SJSA1 (cell line): ENCODE measurements around the gene CYB5R3. TPM values are rescaled to one million over a fixed set of nuclear protein-coding genes. Genes with fewer than 3 reads are reported as not detected.
A peak's percentile ranks its signal among the peaks of the same experiment; 100 is the strongest.

Experiments used
- DNase-seq, 2 experiments: peaks; one replicate each; pipeline ENCODE4 v3.0.0-alpha.2; 2015 to 2020; ENCODE audit warnings: low spot score in 2 of 2, low read depth in 1 of 2
- H3K27ac ChIP-seq: fragments of 250-450 bp; sonication (Bioruptor Pico); 2 replicates; pipeline ENCODE4 v1.5.1; 2020; ENCODE audit warnings: mild to moderate bottlenecking, moderate library complexity
- H3K27me3 ChIP-seq: fragments of 250-450 bp; sonication (Bioruptor Pico); replicated peaks from 2 replicates; pipeline ENCODE4 v1.5.1; 2020; ENCODE audit warnings: mild to moderate bottlenecking, moderate library complexity
- H3K36me3 ChIP-seq: fragments of 250-450 bp; sonication (Bioruptor Pico); 2 replicates; pipeline ENCODE4 v1.5.1; 2020; ENCODE audit warnings: mild to moderate bottlenecking
- H3K4me1 ChIP-seq: fragments of 250-450 bp; sonication (Bioruptor Pico); replicated peaks from 2 replicates; pipeline ENCODE4 v1.6.1; 2021; ENCODE audit warnings: mild to moderate bottlenecking
- H3K4me3 ChIP-seq: fragments of 250-450 bp; sonication (Bioruptor Pico); 2 replicates; pipeline ENCODE4 v1.5.1; 2020; ENCODE audit warnings: mild to moderate bottlenecking
- H3K9me3 ChIP-seq: fragments of 250-450 bp; sonication (Bioruptor Pico); replicated peaks from 2 replicates; pipeline ENCODE4 v1.5.1; 2020; ENCODE audit warnings: mild to moderate bottlenecking
- total RNA-seq: library from RNA; depleted of rRNA; stranded (reverse); fragments of >200 nt; shearing (Covaris generic); gene quantifications from 2 replicates; pipeline ENCODE4 v1.2.3, GENCODE V29; 2014; rRNA removed

Gene CYB5R3
- 91.3 and 149 TPM in 2 replicates for total RNA-seq

- H3K9me3 ChIP-seq = 0 out of 2 replicates have a peak, but pooled peaks cover 4% of the 10 kb centered on the region
- peaks cover 32% of the 10 kb centered on the region for H3K36me3 ChIP-seq
- H3K4me1 ChIP-seq = peaks cover 49% of the 10 kb centered on the region
- peak; percentile 78 to 90 for DNase-seq
- H3K27me3 ChIP-seq = no peaks in the 10 kb centered on the region
- peak within 1 kb of the TSS; percentile 83 for H3K27ac ChIP-seq
- peak within 1 kb of the TSS; percentile 97 for H3K4me3 ChIP-seq
These were observed at the start of gene CYB5R3 for GRCh38 chr22:42649246-42650099. Gene CYB5R3 (minus strand): TSS chr22:42649392. CDS start chr22:42649315, 77 bp downstream.

- no peaks in the 10 kb centered on the region for H3K9me3 ChIP-seq
These were observed 48.4 kb upstream of the CYB5R3 start for GRCh38 chr22:42697542-42698013.

GRCh38 chr22:42696331-42696967 is 47.3 kb upstream of the CYB5R3 start:
- H3K27ac ChIP-seq = no peak overlapping the region
- H3K27me3 ChIP-seq = no peaks in the 10 kb centered on the region
- no peak for DNase-seq
- H3K4me3 ChIP-seq = no peak overlapping the region
- H3K9me3 ChIP-seq = no peaks in the 10 kb centered on the region
- H3K4me1 ChIP-seq = peaks cover 39% of the 10 kb centered on the region
- H3K36me3 ChIP-seq = peaks cover 8% of the 10 kb centered on the region; the same call in 1 of the 2 replicates

More at GRCh38 chr22:42697542-42698013, 48.4 kb upstream of the CYB5R3 start:
- Histone ChIP-seq H3K4me1 (peaks cover 39% of the 10 kb centered on the region), H3K27me3 (no peaks in the 10 kb centered on the region), H3K36me3 (peaks cover 8% of the 10 kb centered on the region; the same call in 1 of the 2 replicates), H3K4me3 (no peak overlapping the region), H3K27ac (peak overlapping the region; percentile 70)
- peak; percentile 80 to 92 for DNase-seq

- no peak for DNase-seq
- no peak overlapping the region for H3K27ac ChIP-seq
- H3K9me3 ChIP-seq = no peaks in the 10 kb centered on the region
- peaks cover 8% of the 10 kb centered on the region; the same call in 1 of the 2 replicates for H3K36me3 ChIP-seq
- no peaks in the 10 kb centered on the region for H3K27me3 ChIP-seq
- H3K4me3 ChIP-seq = no peak overlapping the region
- peaks cover 35% of the 10 kb centered on the region for H3K4me1 ChIP-seq
These were observed 46.1 kb upstream of the CYB5R3 start for GRCh38 chr22:42695294-42695693.

- Histone ChIP-seq H3K4me1 (peaks cover 22% of the 10 kb centered on the region), H3K27me3 (no peaks in the 10 kb centered on the region), H3K4me3 (no peak overlapping the region), H3K36me3 (peaks cover 11% of the 10 kb centered on the region; the same call in 1 of the 2 replicates), H3K9me3 (no peaks in the 10 kb centered on the region), H3K27ac (no peak overlapping the region)
- no peak for DNase-seq
These were observed 44.8 kb upstream of the CYB5R3 start for GRCh38 chr22:42693763-42694683.

- DNase-seq = no peak
- Histone ChIP-seq H3K4me3 (no peak overlapping the region), H3K27ac (no peak overlapping the region), H3K27me3 (no peaks in the 10 kb centered on the region), H3K9me3 (no peaks in the 10 kb centered on the region), H3K36me3 (peaks cover 11% of the 10 kb centered on the region; the same call in 1 of the 2 replicates), H3K4me1 (peaks cover 22% of the 10 kb centered on the region)
These were observed 44.0 kb upstream of the CYB5R3 start for GRCh38 chr22:42693055-42693762.

GRCh38 chr22:42692239-42693054 is 43.3 kb upstream of the CYB5R3 start:
- Histone ChIP-seq H3K9me3 (no peaks in the 10 kb centered on the region), H3K27me3 (no peaks in the 10 kb centered on the region), H3K36me3 (peaks cover 11% of the 10 kb centered on the region; the same call in 1 of the 2 replicates), H3K27ac (no peak overlapping the region), H3K4me1 (peaks cover 18% of the 10 kb centered on the region), H3K4me3 (no peak overlapping the region)
- DNase-seq = no peak

- Histone ChIP-seq H3K9me3 (no peaks in the 10 kb centered on the region), H3K36me3 (peaks cover 11% of the 10 kb centered on the region; the same call in 1 of the 2 replicates), H3K4me1 (peaks cover 21% of the 10 kb centered on the region), H3K4me3 (no peak overlapping the region), H3K27ac (no peak overlapping the region), H3K27me3 (no peaks in the 10 kb centered on the region)
- no peak for DNase-seq
These were observed 42.2 kb upstream of the CYB5R3 start for GRCh38 chr22:42691440-42691839.

GRCh38 chr22:42688241-42689211 is 39.3 kb upstream of the CYB5R3 start:
- Histone ChIP-seq H3K9me3 (no peaks in the 10 kb centered on the region), H3K36me3 (peaks cover 8% of the 10 kb centered on the region; the same call in 1 of the 2 replicates), H3K4me1 (peaks cover 25% of the 10 kb centered on the region), H3K27ac (no peak overlapping the region), H3K27me3 (no peaks in the 10 kb centered on the region), H3K4me3 (no peak overlapping the region)
- DNase-seq = peak in 1 of 2 experiments; percentile 37

- H3K4me3 ChIP-seq = no peak overlapping the region
- H3K9me3 ChIP-seq = no peaks in the 10 kb centered on the region
- no peak overlapping the region for H3K27ac ChIP-seq
- no peaks in the 10 kb centered on the region for H3K27me3 ChIP-seq
- H3K4me1 ChIP-seq = peaks cover 25% of the 10 kb centered on the region
- no peak for DNase-seq
- 0 out of 2 replicates have a peak, but pooled peaks cover 3% of the 10 kb centered on the region for H3K36me3 ChIP-seq
These were observed 37.7 kb upstream of the CYB5R3 start for GRCh38 chr22:42686756-42687491.
